HL-60 (cell line): ENCODE data around the gene TLCD3A.

Source experiments
- DNase-seq, 2 experiments: peaks; one replicate each; pipeline ENCODE4 v3.0.0-alpha.2; 2010 to 2020; ENCODE audit warnings: low read depth in 1 of 2, low spot score in 1 of 2
- H3K27ac ChIP-seq: fragments of 250-450 bp; sonication (Bioruptor Pico); replicated peaks from 2 replicates; pipeline ENCODE4 v1.5.1; 2020; ENCODE audit warnings: mild to moderate bottlenecking, moderate library complexity
- H3K27me3 ChIP-seq: fragments of 250-450 bp; sonication (Bioruptor Pico); 2 replicates; pipeline ENCODE4 v1.5.1; 2021; ENCODE audit warnings: mild to moderate bottlenecking, moderate library complexity; ENCODE audit not compliant: insufficient read depth, poor library complexity, severe bottlenecking
- H3K4me3 ChIP-seq: replicated peaks from 2 replicates; pipeline ENCODE4 v1.5.1; 2011; ENCODE audit warnings: mild to moderate bottlenecking, control low read depth, low read length; ENCODE audit not compliant: insufficient read depth
- GABPA ChIP-seq: IDR thresholded peaks from 2 replicates; pipeline ENCODE4 v1.6.1; 2012; ENCODE audit warnings: low read depth
- POLR2AphosphoS5 ChIP-seq: IDR thresholded peaks from 2 replicates; pipeline ENCODE4 v1.6.1; 2012; ENCODE audit warnings: low read depth
- SPI1 ChIP-seq: IDR thresholded peaks from 2 replicates; pipeline ENCODE4 v1.6.1; 2012; ENCODE audit warnings: low read depth, mild to moderate bottlenecking, borderline replicate concordance
- TF ChIP-seq, protein P1 (sequence below): IDR thresholded peaks from 2 replicates; pipeline ENCODE4 v1.6.1; 2012; ENCODE audit warnings: low read depth; ENCODE audit not compliant: insufficient replicate concordance
- TF ChIP-seq, protein P2 (sequence below): IDR thresholded peaks from one replicate; pipeline ENCODE4 v1.5.1; 2011; ENCODE audit warnings: low read length, control low read depth, inconsistent platforms; ENCODE audit not compliant: insufficient read depth

TLCD3A gene

DNA sequence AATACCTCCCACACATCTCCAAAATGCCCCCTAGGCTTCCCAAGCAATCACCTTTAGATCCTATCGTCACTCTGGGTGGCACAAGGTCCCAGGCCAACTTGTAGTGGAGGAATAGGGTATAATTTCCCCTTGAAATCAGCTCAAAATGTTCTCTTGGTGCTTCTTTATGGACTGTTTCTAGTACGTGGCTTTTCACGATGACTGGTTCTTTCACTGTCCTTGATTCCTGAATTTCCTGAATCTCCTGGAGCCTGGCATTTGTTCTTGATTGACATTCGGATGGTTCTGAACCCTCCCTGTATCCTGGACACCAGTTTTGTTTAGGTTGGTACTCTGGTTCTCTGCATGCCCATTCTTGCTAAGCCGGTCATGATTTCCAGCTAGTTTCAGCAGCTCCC, 10.9 kb upstream of the TLCD3A start:
- H3K4me3 ChIP-seq, result no peak overlapping the region
- no peaks in the 10 kb centered on the region for H3K27me3 ChIP-seq
- TF ChIP-seq POLR2AphosphoS5 (no peak), SPI1 (no peak), GABPA (no peak)
- TF ChIP-seq, protein P1, sequence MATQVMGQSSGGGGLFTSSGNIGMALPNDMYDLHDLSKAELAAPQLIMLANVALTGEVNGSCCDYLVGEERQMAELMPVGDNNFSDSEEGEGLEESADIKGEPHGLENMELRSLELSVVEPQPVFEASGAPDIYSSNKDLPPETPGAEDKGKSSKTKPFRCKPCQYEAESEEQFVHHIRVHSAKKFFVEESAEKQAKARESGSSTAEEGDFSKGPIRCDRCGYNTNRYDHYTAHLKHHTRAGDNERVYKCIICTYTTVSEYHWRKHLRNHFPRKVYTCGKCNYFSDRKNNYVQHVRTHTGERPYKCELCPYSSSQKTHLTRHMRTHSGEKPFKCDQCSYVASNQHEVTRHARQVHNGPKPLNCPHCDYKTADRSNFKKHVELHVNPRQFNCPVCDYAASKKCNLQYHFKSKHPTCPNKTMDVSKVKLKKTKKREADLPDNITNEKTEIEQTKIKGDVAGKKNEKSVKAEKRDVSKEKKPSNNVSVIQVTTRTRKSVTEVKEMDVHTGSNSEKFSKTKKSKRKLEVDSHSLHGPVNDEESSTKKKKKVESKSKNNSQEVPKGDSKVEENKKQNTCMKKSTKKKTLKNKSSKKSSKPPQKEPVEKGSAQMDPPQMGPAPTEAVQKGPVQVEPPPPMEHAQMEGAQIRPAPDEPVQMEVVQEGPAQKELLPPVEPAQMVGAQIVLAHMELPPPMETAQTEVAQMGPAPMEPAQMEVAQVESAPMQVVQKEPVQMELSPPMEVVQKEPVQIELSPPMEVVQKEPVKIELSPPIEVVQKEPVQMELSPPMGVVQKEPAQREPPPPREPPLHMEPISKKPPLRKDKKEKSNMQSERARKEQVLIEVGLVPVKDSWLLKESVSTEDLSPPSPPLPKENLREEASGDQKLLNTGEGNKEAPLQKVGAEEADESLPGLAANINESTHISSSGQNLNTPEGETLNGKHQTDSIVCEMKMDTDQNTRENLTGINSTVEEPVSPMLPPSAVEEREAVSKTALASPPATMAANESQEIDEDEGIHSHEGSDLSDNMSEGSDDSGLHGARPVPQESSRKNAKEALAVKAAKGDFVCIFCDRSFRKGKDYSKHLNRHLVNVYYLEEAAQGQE, result no peak
- TF ChIP-seq, protein P2, sequence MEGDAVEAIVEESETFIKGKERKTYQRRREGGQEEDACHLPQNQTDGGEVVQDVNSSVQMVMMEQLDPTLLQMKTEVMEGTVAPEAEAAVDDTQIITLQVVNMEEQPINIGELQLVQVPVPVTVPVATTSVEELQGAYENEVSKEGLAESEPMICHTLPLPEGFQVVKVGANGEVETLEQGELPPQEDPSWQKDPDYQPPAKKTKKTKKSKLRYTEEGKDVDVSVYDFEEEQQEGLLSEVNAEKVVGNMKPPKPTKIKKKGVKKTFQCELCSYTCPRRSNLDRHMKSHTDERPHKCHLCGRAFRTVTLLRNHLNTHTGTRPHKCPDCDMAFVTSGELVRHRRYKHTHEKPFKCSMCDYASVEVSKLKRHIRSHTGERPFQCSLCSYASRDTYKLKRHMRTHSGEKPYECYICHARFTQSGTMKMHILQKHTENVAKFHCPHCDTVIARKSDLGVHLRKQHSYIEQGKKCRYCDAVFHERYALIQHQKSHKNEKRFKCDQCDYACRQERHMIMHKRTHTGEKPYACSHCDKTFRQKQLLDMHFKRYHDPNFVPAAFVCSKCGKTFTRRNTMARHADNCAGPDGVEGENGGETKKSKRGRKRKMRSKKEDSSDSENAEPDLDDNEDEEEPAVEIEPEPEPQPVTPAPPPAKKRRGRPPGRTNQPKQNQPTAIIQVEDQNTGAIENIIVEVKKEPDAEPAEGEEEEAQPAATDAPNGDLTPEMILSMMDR, result no peak
- H3K27ac ChIP-seq, result no peak overlapping the region
- no peak for DNase-seq

DNA sequence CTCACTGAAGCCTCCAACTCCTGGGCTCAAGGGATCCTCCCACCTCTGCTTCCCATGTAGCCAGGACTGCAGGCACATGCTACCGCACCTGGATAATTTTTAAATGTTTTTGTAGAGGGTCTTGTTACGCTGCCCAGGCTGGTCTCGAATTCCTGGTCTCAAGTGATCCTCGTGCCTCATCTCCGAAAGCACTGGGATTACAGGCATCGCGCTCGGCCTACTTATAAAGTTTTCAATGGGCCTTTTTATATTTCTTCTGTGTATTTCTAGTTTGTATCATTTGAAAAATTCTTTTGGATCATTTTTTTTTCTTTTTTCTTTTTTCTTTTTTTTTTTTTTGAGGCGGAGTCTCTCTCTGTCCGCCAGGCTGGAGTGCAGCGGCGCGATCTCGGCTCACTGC, 7.3 kb upstream of the TLCD3A start:
- Histone ChIP-seq H3K4me3 (no peak overlapping the region), H3K27me3 (no peaks in the 10 kb centered on the region), H3K27ac (no peak overlapping the region)
- TF ChIP-seq, protein P2, result no peak
- TF ChIP-seq, protein P1, result no peak
- TF ChIP-seq SPI1, result no peak
- TF ChIP-seq POLR2AphosphoS5, result no peak
- TF ChIP-seq GABPA, result no peak
- DNase-seq, result no peak

DNA sequence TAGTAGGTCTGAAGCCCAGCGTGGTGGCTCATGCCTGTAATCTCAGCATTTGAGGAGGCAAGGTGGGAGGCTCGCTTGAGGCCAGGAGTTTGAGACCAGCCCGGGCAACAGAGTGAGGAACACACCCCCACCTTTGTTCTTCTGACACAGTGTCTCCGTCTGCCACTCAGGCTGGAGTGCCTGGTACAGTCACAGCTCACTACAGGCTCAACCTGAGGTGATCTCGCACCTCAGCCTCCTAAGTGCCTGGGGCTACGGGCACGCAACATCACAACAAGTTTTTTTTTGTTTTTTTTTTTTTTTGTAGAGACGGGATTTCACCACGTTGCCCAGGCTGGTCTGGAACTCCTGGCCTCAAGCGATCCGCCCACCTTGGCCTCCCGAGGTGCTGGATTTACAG, 6.7 kb upstream of the TLCD3A start:
- no peak for DNase-seq
- Histone ChIP-seq H3K4me3 (no peak overlapping the region), H3K27me3 (no peaks in the 10 kb centered on the region), H3K27ac (no peak overlapping the region)
- TF ChIP-seq, protein P2, result no peak
- TF ChIP-seq GABPA (no peak), SPI1 (no peak), POLR2AphosphoS5 (no peak)
- TF ChIP-seq, protein P1, result no peak
